Measurements from ENCODE around the gene HSPA12B.

HSPA12B gene

DNA sequence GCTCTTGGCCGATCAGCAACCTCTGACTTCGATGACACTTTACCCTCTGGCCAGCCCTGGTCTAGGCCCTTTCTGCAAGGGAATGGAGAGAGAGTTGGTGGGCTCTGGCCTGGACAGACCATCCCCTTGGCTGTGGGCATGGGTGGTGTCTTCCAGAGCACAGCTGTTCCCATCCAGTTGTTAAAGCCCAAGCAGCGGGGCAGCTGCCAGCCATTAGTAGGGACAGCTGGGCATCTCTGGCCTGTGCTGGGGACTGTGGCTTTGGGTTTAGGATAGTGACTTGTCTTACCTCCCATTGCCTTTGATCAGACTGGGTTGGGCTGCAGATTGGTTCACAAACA is 66.4 kb downstream of the HSPA12B start:
- Histone ChIP-seq H3K4me3 (replicated peaks; ENCODE audit: low read depth, low read length) (no peak overlapping the region), H3K27me3 (replicated peaks; ENCODE audit: control insufficient read depth, insufficient read depth, low read length) (no peaks in the 10 kb centered on the region), H3K36me3 (ENCODE audit: control insufficient read depth, insufficient read depth, low read length) (peaks cover 13% of the 10 kb centered on the region)
- DNase-seq (ENCODE audit: extremely low read depth, insufficient read length), result no peak
- TF ChIP-seq, protein P1, sequence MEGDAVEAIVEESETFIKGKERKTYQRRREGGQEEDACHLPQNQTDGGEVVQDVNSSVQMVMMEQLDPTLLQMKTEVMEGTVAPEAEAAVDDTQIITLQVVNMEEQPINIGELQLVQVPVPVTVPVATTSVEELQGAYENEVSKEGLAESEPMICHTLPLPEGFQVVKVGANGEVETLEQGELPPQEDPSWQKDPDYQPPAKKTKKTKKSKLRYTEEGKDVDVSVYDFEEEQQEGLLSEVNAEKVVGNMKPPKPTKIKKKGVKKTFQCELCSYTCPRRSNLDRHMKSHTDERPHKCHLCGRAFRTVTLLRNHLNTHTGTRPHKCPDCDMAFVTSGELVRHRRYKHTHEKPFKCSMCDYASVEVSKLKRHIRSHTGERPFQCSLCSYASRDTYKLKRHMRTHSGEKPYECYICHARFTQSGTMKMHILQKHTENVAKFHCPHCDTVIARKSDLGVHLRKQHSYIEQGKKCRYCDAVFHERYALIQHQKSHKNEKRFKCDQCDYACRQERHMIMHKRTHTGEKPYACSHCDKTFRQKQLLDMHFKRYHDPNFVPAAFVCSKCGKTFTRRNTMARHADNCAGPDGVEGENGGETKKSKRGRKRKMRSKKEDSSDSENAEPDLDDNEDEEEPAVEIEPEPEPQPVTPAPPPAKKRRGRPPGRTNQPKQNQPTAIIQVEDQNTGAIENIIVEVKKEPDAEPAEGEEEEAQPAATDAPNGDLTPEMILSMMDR (IDR thresholded peaks at IDR 0.05; ENCODE audit: insufficient read depth, low read length, poor library complexity, severe bottlenecking), result no peak

DNA sequence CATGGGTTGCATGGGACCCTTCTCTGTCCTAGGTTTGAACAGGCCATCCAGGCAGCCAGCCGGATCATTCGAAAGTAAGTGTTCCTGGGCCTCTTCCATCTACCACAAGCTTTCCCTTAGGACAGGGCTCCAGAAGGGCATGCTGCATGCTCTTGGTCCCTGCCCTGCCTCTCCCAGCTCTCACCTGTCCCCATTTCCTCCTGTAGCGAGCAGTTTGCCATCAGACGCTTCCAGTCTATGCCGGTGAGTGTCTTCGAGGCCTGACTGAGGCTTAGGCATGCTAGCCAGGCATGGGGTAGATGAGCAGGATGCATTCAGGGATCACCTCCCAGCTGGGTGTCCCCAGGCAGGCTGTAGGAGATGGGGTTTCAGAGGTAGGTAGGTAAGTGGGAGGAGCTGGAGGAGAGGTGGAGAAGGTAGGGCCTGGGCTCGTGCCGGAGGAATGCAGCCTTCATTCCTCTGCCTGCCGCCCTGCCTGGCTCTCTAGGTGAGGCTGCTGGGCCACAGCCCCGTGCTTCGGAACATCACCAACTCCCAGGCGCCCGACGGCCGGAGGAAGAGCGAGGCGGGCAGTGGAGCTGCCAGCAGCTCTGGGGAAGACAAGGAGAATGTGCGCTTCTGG is 67.9 kb downstream of the HSPA12B start:
- Histone ChIP-seq H3K27me3 (replicated peaks; ENCODE audit: control insufficient read depth, insufficient read depth, low read length) (no peaks in the 10 kb centered on the region), H3K36me3 (ENCODE audit: control insufficient read depth, insufficient read depth, low read length) (peaks cover 22% of the 10 kb centered on the region), H3K4me3 (replicated peaks; ENCODE audit: low read depth, low read length) (no peak overlapping the region)
- TF ChIP-seq, protein P1 (IDR thresholded peaks at IDR 0.05; ENCODE audit: insufficient read depth, low read length, poor library complexity, severe bottlenecking), result no peak
- no peak for DNase-seq (ENCODE audit: extremely low read depth, insufficient read length)

DNA sequence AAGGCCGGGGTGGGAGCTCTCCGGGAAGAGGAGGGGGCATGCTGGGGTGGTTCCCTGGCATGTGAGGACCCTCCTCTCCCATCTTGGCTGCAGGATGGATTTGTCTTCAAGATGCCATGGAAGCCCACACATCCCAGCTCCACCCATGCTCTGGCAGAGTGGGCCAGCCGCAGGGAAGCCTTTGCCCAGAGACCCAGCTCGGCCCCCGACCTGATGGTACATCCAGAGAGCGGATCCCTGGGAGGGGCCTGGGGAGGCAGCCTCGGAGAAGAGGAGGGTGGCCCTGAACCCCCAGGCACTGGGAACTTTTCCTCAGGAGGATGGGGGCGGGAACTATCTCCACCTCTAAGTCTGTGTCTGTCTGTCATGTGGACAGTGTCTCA is 68.4 kb downstream of the HSPA12B start:
- Histone ChIP-seq H3K27me3 (replicated peaks; ENCODE audit: control insufficient read depth, insufficient read depth, low read length) (no peaks in the 10 kb centered on the region), H3K4me3 (replicated peaks; ENCODE audit: low read depth, low read length) (no peak overlapping the region), H3K36me3 (ENCODE audit: control insufficient read depth, insufficient read depth, low read length) (peaks cover 22% of the 10 kb centered on the region)
- DNase-seq (ENCODE audit: extremely low read depth, insufficient read length), result no peak
- TF ChIP-seq, protein P1 (IDR thresholded peaks at IDR 0.05; ENCODE audit: insufficient read depth, low read length, poor library complexity, severe bottlenecking), result no peak

DNA sequence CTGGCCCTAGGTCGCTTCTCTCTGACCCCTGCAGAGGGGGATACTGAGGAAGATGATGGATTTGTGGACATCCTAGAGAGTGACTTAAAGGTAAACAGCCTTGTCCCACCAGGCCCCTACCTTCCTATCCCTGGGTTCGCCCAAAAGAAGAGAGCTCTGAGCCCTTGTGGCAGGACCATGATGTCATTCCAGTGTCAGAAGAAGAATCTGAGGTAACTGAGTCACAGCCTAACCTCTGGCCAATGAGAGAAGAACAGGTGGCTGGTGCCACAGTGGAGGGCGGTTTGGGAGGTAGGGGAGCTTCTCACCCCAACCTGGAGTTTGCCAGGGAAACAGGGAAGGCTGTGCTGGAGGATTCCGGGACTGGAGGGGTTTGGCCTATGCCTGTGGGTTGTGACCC is 68.8 kb downstream of the HSPA12B start:
- no peak for DNase-seq (ENCODE audit: extremely low read depth, insufficient read length)
- no peak overlapping the region for H3K4me3 ChIP-seq (replicated peaks; ENCODE audit: low read depth, low read length)
- TF ChIP-seq, protein P1 (IDR thresholded peaks at IDR 0.05; ENCODE audit: insufficient read depth, low read length, poor library complexity, severe bottlenecking), result no peak
- H3K27me3 ChIP-seq (replicated peaks; ENCODE audit: control insufficient read depth, insufficient read depth, low read length), result no peaks in the 10 kb centered on the region
- peaks cover 26% of the 10 kb centered on the region for H3K36me3 ChIP-seq (ENCODE audit: control insufficient read depth, insufficient read depth, low read length)

DNA sequence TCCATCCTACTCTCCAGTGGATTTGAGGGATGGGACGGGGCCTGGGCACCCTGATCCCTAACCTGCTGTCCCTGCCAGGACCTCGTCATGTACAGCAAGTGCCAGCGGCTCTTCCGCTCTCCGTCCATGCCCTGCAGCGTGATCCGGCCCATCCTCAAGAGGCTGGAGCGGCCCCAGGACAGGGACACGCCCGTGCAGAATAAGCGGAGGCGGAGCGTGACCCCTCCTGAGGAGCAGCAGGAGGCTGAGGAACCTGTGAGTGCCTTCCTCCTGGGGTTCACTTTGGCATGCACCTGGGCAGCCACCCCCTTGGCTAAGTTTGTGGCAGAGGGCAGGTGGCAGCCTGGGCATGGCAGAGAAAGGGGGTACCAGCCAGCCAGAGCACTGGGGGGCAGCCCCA is 69.4 kb downstream of the HSPA12B start:
- Histone ChIP-seq H3K4me3 (replicated peaks; ENCODE audit: low read depth, low read length) (no peak overlapping the region), H3K36me3 (ENCODE audit: control insufficient read depth, insufficient read depth, low read length) (peaks cover 26% of the 10 kb centered on the region), H3K27me3 (replicated peaks; ENCODE audit: control insufficient read depth, insufficient read depth, low read length) (no peaks in the 10 kb centered on the region)
- TF ChIP-seq, protein P1 (IDR thresholded peaks at IDR 0.05; ENCODE audit: insufficient read depth, low read length, poor library complexity, severe bottlenecking), result no peak
- no peak for DNase-seq (ENCODE audit: extremely low read depth, insufficient read length)
